GM13976 (cell line): ENCODE results near the gene VKORC1.

Experiments
- DNase-seq: peaks from one replicate; pipeline ENCODE4 v3.0.0; 2012; ENCODE audit warnings: low spot score
- in situ Hi-C: fragments of 300-500 bp; cut with MboI; formaldehyde crosslinking; loops from one replicate; pipeline ENCODE4 v1.12.0; 2022; ENCODE audit warnings: low sequenced_read_pairs, mixed read lengths, inconsistent platforms; ENCODE audit not compliant: unreplicated experiment
- TF ChIP-seq, protein P1 (sequence below): IDR thresholded peaks from 2 replicates; pipeline ENCODE4 v1.5.1; 2012; ENCODE audit warnings: borderline replicate concordance, mild to moderate bottlenecking; ENCODE audit not compliant: insufficient read depth; ENCODE audit errors: extremely low read depth, missing control alignments, control extremely low read depth

VKORC1 gene

DNA sequence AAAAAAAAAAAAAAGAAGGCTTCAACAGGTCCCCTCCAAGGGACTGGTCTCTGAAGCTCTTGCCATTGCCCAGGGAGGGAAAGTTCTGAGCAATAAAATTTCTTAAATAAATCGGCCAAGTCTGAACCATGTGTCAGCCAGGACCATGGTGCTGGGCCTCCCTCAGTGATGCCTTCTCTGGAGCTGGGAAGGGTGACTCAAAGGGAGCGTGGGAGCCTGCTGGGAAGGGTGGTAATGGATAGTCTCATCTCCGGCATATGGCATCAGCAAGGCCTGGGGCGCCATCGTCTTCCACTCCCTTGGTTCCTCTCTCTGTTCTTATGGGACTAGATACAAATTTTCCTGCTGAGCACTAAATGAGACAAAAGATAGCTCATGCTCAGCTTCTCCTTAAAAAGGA lies 2.3 kb downstream of the VKORC1 start:
- in situ Hi-C loops = no loop called here
- TF ChIP-seq, protein P1, sequence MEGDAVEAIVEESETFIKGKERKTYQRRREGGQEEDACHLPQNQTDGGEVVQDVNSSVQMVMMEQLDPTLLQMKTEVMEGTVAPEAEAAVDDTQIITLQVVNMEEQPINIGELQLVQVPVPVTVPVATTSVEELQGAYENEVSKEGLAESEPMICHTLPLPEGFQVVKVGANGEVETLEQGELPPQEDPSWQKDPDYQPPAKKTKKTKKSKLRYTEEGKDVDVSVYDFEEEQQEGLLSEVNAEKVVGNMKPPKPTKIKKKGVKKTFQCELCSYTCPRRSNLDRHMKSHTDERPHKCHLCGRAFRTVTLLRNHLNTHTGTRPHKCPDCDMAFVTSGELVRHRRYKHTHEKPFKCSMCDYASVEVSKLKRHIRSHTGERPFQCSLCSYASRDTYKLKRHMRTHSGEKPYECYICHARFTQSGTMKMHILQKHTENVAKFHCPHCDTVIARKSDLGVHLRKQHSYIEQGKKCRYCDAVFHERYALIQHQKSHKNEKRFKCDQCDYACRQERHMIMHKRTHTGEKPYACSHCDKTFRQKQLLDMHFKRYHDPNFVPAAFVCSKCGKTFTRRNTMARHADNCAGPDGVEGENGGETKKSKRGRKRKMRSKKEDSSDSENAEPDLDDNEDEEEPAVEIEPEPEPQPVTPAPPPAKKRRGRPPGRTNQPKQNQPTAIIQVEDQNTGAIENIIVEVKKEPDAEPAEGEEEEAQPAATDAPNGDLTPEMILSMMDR = no peak
- DNase-seq = no peak

GRCh38 chr16:31090540-31090939 lies 4.1 kb downstream of the VKORC1 start:
- TF ChIP-seq, protein P1 = no peak
- in situ Hi-C loops = no loop called here
- DNase-seq = no peak

DNA sequence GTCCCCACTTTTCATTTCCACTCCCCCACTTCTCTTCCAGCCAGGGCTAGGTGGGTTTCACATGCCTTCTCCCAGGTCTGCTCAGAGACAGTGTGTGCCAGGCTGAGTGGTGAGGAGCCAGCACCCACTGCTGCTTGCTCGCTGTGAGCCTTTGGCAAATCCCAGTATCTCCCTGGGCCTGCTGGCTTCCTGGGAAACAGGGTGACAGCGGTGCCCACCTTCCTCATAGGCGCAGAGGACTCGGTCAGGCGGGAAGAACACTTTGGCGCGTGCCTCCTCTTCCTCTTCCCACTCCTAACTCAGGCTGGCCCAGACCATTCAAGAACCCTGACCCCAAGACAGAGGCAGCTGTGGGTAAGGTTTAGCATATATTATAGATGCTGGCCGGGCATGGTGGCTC lies 5.4 kb downstream of the VKORC1 start:
- in situ Hi-C loops = no loop called here
- TF ChIP-seq, protein P1 = no peak
- no peak for DNase-seq

- in situ Hi-C loops = no loop called here
These were observed 6.0 kb downstream of the VKORC1 start, which contains the start of gene PRSS53 for GRCh38 chr16:31088459-31089183. TSS of gene PRSS53 (minus strand) at chr16:31088943. CDS start at chr16:31088809, 134 bp downstream.

DNA sequence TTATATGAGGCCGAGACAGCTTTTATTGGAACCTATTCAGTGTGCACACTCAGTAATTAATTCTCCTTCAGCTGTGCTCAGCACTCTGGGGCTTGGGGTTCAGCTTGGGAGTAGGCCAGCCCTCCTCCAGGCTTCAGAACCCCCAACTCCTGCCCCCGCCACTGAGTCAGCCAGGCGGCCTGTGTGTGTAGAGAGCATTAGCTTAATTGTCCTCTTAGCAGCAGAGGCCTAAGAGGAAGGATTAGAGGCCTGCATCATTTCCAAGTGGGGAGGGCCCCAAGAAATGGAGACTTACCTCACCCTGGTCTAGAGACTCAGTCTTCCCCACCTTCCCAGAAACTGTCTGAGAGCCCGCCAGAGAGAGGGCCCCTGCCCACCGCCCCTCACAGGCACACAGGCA lies 6.6 kb downstream of the VKORC1 start:
- DNase-seq = no peak
- in situ Hi-C loops = no loop called here
- TF ChIP-seq, protein P1 = no peak

More at GRCh38 chr16:31088459-31089183, 6.0 kb downstream of the VKORC1 start, which contains the start of gene PRSS53:
- no peak for DNase-seq
- TF ChIP-seq, protein P1 = no peak

- TF ChIP-seq, protein P1 = no peak
- in situ Hi-C loops = no loop called here
- no peak for DNase-seq
These were observed 7.1 kb downstream of the VKORC1 start for GRCh38 chr16:31087481-31087880.
